HG03045 (cell line): ENCODE results near the gene PLXNA4.
"Not testable (repeated sequence)": the region's sequence is repeated elsewhere in the genome, so short reads cannot be mapped to it uniquely, and the experiment has no call there.

Experiments used
- ATAC-seq: cut with Tn5 transposase; IDR thresholded peaks from one replicate; pipeline ENCODE4 v1.9.1; 2021; ENCODE audit warnings: mild to moderate bottlenecking, moderate library complexity; ENCODE audit not compliant: unreplicated experiment

PLXNA4 gene

DNA sequence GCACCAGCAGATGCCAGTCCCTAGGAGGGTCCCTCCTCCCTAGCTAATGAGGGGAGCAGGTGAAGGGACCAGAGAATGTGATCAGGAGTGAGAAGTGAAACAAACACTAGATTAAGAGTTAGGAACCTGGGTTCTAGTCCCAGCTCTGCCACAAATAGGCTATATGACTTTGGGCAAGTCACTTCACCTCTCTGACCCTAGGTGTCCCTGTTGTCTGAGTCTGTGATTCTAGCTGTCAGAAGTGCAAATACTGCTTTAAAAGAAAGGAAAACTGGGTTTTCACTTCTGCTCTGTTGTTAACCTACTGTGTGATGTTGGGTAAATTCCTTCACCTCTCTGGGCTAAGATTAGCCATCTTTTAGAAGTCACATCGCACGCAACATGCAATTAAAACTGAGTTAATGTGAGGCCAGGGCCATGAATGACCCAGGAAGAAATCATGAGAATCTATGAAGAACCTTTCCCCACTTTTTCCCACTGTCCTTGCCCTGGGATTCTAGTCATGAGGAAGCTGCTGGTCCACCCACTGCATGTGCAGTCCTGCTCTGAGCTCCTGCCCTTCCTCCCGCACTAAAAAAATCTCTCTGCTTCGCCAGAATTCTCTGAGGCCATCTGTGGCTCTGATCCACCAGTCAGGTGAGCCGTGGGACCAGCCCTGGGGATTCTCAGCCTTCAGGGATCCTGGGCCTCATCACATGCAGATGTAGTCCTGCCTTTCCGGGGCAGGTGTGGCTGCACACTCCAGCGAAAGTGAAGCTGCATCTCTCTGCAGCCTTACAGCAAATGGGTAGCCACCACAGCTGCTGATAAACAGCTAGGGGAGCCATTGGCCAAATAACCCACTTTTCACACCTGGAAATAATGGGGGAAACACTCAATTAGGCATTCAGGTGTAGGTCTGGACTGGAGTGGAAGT lies 181.7 kb downstream of the PLXNA4 start:
- no peak for ATAC-seq

DNA sequence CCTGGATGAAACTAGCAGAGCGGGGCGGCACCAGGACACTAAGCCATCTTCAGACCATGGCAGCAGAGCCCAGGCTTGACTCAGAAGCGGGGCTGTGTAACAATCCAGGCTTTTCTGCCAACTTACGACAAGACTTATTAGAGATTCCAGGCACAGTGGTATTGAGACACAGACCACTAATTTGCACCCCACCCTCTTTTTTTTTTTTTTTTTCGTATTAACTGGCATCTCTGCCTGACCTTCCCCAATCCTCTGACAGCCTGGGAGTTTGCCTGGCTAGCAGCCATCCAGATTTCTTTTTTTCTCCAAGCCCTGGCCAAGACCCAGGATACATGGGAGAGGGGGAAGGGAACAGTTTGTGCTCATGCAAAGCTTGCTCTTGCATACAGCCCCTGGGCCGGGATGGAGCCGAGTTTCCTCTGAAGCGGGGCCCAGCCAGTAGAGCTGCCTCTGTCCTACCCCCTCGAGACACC lies 182.4 kb downstream of the PLXNA4 start:
- no peak for ATAC-seq

DNA sequence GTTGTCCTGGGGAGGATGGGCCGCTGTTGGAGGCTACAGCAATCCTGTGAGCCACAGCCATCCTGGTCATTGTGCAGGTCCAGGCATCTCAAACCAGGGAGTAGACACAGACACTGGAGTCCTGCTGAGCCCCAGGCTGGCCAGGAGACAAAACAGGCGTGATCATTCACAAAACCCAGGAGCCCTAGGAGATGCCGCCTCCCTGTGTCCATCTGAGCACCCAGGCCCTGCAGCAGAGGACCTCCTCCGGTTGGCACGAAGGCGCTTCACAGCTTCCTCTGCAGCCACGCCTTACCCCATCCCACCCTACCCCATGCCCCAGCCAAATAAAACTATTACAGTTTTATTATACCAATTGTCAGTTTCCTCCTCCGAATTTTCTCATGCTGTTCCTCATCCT lies 183.6 kb downstream of the PLXNA4 start:
- ATAC-seq, result no peak

DNA sequence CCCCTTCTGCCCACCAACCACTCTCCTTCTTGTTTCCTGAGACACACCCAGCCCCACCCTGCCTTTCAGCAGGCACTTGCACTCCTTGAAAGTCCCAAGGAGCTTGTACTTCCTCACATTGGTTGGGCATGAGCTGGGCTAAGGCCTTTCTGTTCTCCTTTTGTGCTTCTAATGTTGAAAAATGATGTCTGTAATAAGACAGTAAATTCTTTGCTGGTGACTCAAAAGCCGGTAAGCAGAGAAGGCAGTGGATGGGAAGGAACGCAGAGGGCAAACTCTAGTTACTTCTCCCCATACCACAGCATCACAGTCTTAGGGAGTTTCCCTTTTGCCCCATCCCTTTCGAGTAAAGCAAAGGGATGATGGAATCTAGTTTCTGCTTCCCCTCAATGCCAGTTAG lies 185.6 kb downstream of the PLXNA4 start:
- no peak for ATAC-seq

DNA sequence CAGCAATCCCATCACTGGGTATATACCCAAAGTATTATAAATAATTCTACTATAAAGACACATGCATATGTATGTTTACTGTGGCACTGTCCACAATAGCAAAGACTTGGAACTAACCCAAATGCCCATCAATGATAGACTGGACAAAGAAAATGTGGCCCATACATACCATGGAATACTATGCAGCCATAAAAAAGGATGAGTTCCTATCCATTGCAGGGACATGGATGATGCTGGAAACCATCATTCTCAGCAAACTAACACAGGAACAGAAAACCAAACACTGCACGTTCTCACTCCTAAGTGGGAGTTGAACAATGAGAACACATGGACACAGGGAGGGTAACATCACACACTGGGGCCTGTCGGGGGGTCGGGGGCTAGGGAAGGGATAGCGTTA lies 186.2 kb downstream of the PLXNA4 start:
- not testable (repeated sequence) for ATAC-seq

DNA sequence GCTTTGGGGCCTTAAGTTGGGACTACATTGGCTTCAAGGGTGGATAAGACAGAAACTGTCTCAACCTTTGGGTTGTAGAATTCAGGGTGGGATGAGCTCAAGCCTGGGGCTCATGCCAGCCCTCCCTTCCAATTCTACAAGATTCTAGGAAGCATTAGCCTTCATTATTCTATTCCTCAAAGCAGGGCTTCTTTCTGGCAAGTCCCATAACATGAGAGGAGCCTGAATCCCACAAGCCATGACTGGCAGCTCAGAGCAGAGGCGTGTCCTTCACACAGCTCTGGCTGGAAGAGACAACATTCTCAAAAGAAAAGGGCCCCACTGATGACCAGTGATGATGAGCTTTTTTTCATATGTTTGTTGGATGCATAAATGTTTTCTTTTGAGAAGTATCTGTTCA lies 187.6 kb downstream of the PLXNA4 start:
- ATAC-seq, result no peak

DNA sequence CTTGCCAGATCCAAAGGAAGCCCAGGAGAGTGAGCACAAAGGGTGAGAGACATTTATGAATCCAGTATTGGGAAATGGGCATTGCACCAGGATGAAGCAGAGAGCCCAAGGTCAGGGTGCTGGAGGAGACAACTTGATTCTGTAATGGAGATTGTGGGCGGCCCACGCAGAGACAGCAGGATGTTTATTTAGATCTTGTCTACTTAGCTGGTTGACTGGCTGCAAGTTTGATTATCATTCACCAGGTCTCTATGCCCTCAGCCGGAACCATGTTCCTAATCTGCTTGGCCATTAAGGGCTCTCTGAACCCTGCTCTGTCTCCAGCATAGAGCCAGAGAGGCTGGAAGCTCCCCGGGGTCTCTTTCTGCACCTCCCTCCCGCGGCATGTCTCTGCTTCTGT lies 188.7 kb downstream of the PLXNA4 start:
- no peak for ATAC-seq

DNA sequence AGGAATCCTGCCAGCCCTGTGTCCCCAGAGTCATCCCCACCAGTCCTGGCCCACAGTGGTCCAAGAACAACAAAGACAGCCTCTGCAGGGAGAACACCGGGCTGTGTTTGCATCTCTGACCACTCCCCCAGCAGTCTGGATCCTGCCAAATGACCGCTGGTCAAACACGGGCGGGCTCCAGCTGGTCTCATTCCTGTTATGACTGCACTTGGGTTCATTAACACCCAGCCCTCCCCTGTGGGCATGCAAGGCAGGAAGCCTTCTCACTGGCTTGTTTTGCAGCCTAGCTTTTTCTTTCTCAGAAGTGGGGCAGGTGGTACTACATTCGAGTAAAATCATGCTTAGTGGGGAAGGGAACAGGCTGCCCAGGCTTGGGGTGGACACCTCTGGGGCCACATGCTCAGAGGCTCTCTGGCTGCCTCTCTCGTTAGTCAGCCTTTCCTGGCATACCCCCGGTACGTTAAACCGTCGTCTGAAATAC lies 190.0 kb downstream of the PLXNA4 start:
- ATAC-seq, result no peak

DNA sequence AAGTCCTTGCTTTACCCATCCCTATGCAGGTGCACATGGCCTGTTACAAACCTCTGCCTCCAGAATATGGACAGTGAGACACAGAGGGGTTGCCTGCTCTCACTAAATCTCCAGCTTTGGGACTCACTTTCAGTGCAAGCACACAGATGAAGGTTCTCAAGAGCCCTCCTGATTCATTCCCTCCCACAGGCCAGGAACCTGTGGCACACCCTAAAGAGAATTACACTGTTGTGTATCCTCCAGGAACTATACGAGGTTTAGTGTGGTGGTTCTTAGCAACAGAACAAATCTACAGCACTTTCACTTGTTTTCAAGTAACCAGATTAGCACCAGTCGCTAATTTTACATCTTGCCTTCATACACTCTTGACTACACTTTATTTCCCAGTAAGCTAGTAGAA lies 192.3 kb downstream of the PLXNA4 start:
- no peak for ATAC-seq

DNA sequence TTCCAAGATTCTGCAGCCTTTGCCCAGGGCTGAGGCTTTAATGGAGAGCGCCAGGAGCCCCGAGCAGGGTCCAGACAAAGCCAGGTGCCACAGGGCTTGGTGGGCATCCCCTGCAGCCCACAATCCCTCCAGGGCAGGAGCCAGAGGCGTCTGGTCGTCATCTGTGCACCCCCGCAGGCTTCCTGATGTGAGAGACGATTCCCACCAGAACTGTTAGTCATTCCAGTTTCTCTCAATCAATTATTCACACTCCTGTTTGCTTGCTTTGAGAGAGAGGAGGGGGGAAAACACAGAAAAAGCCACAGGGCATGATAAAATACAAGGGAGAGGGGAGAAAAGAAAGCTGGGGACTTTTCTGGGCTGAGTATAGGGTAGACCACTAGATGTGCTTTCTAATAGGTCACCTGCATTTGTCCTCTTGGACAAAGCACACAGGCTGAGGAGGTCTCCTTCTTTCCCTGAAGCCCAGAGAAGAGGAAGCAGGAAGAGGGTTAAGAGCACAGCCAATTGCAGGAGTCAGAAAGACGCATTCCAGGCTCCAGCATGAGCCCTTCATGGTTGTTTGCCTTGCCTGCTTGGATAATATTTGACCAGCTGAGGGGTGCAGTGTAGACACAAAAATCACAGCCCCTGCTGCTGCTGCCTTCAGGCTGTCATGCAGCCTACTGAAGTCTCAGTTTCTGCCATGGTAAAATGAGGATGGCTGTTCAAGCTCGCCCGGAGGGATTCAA lies 194.4 kb downstream of the PLXNA4 start:
- no peak for ATAC-seq

DNA sequence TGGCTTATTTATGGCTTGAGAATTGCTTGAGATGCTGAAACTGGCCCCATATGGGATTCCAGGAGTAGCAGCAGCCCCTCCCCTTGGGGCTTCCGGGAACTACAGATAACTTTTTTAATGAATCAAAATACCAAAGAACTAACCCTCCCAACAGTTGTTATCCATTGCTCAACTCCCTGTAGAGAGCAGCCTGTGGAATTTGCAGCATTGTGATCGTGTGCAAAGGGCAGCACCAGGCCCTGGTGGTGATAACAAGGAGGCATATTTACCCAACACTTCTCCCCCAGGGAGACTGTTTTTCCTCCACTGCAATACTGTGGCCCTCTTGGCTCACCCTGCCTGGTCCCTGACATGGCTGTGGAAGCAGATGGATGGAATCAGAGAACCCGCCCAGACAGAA lies 196.2 kb downstream of the PLXNA4 start:
- ATAC-seq, result no peak

DNA sequence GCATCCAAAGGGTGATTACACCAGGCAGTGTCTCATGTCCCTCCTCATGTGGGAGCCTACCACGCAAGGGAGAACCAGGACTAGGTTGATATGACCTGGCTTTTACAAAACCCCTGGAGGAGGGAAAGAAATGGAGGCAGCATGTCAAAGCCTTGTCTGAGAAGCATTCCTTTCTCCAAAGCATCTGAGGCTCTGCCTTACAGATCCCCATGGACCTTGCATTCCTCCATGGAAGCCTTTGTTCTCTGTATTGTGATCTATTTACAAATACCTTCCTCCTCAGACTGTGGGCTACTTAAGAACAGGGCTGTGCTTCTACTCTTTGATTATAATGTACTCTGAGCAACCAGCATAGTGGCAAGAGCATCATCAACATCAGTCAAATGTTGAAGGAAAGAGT lies 197.0 kb downstream of the PLXNA4 start:
- ATAC-seq, result no peak

DNA sequence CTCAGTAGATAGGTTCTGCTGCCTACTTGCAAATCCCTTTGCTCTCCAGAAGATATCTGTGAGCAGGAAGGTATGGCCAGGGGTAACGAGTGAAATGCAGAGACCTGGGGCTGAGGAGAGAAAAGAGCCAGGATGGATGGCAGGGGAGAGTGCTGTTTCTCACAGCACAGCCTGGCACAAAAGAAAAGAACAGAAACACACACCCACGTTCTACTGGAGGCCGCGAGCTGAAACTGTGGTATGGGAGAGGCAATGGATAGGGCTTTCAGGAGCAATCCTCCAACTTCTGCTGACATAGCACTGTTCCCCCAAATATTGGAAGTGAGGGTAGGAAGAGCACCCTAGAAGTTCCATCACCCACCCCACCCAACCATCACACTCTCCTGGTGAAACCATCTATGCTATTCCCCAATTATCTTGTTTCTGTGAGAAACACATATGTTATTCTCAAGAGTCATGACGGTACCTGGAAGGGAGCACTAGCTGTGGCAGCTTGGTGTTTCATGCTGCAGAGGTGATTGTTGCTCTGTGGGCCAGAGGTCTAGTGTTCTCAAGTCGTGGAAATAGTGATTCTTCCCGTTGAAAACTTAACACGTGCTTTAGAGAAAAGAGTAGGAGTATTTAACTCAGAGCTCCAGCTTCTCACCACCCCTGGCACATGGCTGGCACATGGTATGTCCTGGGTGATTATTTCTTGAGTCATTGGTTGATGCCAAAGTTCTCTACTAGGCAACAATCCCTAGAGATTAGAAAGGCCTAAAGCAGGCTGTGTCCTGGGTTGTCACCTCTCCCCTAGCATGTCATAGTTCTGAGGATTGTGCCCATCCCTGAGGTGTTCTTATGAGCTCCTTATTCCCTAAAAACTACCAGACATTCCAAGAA lies 198.3 kb downstream of the PLXNA4 start:
- no peak for ATAC-seq

DNA sequence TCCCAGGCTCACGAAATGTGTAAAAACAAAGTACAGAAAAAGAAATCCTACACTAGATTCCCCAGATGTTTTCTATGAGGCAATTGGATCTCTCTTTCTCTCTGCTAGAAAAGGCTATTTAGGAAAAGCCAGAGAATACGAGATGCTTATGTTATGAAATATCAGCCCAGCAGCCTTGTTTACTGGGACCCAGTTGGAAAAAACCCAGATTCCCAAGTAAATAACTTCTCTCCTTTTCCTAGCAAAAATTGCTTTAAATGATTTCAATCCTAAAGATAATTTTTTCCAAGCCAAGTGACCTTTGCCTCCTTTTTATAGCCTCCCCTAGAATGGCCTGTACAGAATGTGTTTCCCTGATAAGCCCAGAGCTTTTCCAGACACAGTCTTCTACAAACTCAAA lies 199.3 kb downstream of the PLXNA4 start:
- no peak for ATAC-seq

DNA sequence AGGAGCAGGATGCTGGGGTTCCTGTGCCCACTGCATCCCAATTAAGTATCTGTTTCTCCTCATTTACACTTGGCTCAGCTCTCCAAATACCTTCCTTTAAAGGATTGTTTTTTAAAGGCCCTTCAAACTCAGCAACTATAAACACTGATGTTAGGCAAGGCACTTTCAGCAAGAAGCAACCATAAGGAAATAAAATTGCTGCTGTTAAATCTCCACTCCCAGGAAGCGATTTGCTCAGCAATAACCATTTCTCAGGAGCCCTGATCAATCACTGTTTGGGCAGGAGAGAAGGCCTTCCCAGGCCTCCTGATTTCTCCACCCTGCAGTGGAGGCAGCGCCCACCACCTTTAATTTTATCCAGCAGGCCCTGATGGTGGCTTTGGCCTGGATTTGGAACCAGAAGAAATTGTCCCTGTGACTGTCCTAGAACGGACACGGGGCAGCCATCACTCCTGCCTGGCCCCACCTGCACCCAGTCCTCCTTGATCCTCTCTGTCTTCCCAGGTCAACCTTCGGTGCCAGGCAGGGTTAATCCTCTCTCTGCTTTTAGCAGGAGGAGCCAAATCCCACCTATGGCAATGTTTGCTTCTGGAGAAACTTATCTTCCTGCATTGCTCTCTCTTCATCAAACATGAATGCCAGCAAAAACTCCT lies 199.8 kb downstream of the PLXNA4 start:
- ATAC-seq, result no peak

DNA sequence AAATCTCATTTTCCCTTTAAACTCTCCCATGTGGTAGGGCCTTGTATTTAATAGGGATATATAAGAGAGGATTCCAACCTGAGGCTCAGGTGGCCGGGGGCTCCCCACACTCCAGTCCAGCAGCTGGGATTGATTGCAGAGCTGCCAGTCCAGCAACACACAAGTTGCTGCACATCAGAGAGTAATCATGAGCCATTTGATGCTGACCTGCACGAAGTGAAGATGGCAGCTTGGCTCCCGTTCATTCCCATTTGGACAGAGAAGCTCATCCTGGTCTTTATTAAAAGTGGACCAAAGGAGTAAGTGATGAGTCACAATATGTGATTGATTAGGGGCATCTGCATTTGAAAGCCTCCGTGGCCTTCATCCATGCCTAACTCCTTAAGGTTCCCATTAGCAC lies 202.4 kb downstream of the PLXNA4 start:
- ATAC-seq, result no peak

DNA sequence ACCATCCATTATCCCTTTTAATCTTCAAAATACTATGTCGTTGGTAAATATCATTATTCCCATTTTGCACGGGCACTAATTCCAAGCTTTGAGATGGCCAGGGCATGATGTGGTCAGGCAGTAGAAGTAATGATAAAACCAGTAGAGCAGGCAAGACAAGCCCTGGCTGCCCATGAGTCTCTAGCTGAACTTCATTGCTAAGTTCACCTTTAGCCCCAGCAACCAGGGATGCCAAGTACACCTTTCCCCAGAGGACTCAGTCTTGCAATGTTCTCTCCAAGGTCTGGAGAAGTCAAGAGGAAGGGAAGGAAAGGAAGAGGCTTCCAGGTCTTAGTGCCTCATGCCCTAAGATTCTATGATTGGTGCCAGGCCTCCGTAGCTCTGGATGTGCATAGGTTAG lies 203.2 kb downstream of the PLXNA4 start:
- ATAC-seq, result no peak

DNA sequence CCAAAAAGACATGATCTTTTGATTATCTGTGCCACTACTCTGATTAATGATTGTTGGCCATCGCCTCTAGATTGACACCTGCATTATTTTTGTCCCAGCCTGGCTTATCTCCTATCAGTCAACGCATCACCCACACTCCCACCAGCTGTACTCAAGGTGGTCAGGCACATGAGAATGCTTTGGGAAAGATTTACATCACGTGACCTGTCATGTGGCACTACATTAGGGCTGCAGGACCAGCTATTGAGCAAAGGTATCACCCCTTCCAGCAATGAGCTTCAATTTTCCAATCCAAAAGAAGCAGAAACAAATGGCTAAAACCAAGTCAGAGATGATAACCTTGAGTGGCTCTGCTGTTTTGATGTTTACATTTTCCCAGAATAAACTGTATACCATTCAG lies 204.3 kb downstream of the PLXNA4 start:
- no peak for ATAC-seq

DNA sequence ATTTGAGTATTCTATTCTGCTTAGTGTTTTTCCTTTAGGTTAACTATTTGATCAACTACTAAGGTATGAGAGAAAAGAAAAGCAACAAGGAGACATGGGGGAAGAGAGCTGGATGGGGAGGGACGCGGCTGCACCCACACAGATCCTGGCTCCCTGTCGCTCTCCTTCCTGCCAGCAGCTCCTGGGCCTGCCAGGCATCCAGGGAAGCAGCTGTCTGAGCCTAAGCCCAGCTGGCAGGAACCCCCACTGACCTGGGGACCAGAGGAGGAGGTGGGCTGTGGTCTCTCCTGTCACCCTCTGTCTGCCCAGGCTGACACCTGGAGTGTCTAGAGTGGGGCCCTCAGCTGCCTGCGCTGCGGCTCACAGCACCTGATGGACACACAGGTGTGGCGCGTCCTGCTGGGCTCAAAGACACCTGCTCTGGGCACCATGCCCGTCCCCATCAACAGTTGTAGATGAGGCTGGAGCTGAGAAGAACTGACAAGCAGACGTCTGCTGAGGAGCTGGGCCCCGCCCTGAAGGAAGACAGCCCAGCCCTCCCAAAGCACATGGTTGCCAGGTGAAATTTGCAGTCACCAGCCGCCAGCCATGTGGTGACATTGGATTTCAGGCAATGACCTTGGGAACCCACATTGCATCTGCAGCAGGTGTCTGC lies 207.9 kb downstream of the PLXNA4 start:
- ATAC-seq, result no peak

DNA sequence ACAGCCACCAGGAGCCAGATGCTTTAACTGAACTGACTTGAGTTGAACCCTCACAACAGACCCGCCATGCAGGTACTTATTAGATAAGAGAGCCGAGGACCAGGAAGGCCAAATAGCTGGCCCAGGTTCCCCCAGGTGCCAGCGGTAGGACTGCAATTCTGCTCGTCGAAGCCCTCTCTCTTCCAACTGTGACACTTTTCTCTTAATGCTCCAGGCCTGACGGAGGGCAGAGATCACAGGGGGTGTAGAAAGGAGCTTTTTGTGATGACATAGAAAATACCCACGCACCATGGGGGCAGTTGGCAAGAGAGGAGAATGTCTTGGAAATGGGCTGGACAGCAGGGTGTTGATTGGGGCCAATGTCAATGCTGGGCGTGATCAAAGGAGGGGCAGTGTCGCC lies 208.5 kb downstream of the PLXNA4 start:
- no peak for ATAC-seq
